HuH-7.5 (cell line): ENCODE data around the gene RNF222.

Experiments used
- DNase-seq: peaks from one replicate; pipeline ENCODE4 v3.0.0; 2011; ENCODE audit warnings: low spot score

RNF222 gene

GRCh38 chr17:8397636-8398035, at the start of gene RNF222:
Gene RNF222 (minus strand): TSS chr17:8397827. CDS start chr17:8393461, 4,366 bp downstream.
- DNase-seq, result no peak

- DNase-seq, result no peak
Observed at GRCh38 chr17:8445536-8445935, 47.9 kb upstream of the RNF222 start.

DNA sequence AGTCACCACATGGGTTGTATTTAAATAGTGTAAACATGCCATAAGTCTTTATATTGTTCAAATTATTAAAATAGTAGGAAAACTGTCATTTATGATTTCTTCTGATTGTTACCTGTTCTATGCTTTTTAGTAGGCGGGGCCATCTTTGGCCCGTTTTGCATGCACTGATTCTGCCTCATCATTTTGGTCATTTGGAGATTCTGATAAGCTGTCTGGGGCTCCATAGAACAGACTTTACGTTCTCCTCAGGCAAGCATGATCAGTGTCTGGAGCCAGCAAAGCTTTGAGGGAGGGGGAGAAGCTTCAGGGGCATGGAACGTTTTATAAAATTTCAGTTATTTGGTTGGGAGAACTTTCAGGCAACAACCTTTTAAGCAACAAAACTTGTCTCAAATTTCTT, 46.9 kb upstream of the RNF222 start:
- DNase-seq, result no peak

GRCh38 chr17:8443756-8444155, 46.1 kb upstream of the RNF222 start:
- DNase-seq, result no peak

- DNase-seq, result no peak
Observed at GRCh38 chr17:8442310-8442709, 44.7 kb upstream of the RNF222 start.

DNA sequence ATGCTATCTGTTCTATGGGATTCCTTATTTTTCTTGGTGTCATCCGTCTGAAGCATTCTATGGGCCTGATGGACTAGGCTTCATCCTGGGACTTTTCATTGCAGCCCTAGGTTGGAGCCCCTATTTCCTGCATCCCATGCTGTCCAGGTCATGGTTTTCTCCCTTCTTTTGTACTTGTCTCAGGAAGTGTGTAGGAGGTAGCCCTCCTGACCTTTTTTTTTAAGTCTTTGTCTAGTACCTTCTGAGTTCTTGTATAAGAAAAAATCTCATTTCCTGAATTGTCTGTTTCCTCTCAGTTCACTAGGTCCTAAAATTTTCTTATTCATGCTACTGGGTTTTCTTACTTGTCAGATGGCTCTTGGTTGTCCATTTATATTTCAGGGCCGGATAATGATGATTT, 44.1 kb upstream of the RNF222 start:
- DNase-seq, result no peak

DNA sequence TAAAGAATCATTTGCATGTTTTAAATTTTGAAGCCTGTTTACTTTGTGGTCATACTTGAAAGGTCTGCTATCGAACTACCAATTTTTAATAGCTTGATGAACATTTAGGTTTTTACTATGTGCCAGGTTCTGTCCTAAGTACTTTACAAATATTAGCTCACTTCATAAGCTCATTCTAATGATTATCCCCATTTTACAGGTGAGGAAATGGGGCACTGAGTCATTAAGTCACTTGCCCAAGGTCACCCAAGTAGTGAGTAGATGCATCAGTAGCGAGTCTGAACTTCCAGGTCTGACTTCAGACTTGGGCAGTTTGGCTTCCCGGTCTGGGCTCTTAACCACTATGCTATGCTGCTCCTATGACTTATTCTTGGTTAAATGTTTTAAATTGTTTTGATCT, 42.1 kb upstream of the RNF222 start:
- no peak for DNase-seq

- no peak for DNase-seq
Observed at GRCh38 chr17:8438441-8438840, 40.8 kb upstream of the RNF222 start.

DNA sequence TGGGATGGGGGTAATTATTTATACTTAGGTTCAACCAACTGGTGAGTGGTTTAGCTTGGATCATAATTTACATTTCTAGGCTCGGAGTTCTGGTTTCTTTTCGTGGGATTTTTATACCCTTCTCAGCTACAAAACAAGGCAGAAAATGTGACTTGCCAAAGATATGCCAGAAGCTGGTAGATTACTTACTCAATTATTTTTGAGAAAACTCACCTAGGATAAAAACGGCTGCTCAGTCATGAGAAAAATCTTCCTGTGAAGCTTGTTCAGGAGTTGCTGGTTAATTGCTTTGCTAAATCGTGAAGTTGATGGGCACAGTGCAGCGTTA, 39.2 kb upstream of the RNF222 start:
- no peak for DNase-seq

DNA sequence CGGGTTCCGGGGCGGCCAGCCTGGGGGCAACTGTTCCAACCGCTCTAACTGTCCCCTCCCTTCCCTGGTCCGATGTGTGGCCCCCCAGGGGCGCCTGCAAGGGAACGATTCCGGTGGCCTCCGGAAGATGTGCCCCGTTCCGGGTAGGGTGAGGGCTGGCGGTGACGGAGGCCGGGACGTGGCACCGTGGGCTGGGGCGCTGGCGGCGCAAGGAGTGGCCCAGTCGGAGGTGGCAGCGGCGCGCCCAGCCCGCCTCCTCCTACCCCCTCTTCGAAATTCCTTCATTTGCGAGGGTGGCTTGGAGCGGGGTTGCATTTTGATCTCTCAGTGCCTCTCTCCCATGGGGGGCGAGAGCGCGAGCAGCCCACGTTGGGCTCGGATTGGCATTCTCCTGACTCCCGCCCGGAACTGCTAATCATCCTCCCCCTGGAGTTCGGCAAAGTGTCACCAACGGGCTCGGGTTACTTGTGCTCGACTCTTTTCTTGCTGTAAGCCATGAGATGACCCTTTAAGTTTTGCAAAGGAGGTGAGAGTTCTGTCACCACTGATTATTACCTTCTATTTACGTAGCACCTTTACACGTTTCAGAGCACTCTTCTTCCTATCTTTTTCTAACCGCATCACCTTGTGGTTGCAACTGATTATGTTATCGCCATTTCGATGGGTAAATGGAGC, 38.7 kb upstream of the RNF222 start:
- peak; percentile 51 for DNase-seq

GRCh38 chr17:8435245-8436168, 37.9 kb upstream of the RNF222 start, which contains the start of gene NDEL1:
Gene NDEL1 (plus strand): TSS chr17:8435884. CDS start chr17:8444272, 8,388 bp downstream.
- DNase-seq, result peak; percentile 93

GRCh38 chr17:8430966-8431365, 33.3 kb upstream of the RNF222 start:
- no peak for DNase-seq

DNA sequence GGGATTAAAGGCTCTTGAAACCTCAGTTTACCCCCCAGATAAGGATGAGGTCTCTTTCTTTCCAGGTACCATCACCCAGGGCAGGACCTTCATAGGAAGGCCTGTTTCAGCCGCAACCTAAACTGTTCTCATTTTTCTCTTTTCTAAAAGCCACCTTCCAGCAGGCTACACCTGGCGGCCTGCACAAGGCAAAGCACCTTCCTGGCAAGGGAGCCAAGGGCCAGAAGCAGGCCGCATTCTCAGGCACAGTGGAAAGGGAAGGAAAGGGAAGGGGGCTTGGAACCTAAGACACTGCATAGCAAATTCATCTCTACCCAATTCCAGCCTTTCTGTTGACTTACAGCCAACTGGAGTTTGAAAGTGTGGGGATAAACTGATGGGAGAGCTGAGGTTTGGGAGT, 29.2 kb upstream of the RNF222 start:
- DNase-seq, result no peak

- DNase-seq, result no peak
Observed at GRCh38 chr17:8426094-8426720, 28.6 kb upstream of the RNF222 start.

GRCh38 chr17:8421571-8421970, 23.9 kb upstream of the RNF222 start:
- DNase-seq, result no peak

- DNase-seq, result peak; percentile 37
Observed at GRCh38 chr17:8420041-8420934, 22.7 kb upstream of the RNF222 start.

DNA sequence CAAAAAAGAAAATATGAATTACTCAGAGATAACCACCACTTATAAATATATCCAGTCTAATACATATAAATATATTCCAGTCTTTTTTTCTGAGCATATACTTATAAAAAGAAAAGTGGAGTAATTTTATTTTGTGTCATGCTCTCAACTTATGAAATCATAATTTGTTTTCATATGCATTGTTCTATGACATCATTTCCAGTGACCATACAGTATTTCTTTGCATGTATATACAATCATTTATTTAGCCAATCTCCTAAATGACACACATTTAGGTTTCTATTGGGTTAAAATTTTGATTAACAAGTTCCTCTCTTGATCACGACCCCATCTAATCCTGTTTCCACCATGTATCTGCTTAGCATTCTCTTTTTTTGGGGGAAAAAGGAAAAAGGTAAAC, 21.7 kb upstream of the RNF222 start:
- DNase-seq, result no peak

DNA sequence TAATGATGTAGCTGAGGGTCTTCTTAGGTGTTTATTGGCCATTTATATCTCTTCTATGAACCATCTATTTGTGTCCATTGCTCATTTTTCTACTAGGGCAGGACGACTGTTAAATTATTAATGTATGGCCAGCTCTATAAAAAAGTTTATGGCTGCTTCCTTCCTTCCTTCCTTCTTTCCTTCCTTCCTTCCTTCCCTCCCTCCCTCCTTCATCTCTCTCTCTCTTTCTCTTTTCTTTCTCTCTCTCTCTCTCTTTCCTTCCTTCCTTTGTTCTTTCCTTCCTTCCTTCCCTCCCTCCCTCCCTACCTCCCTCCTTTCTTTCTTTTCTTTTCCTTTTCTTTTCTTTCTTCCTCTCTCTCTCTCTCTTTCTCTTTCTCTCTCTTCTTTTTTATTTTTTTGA, 20.8 kb upstream of the RNF222 start:
- DNase-seq, result no peak

DNA sequence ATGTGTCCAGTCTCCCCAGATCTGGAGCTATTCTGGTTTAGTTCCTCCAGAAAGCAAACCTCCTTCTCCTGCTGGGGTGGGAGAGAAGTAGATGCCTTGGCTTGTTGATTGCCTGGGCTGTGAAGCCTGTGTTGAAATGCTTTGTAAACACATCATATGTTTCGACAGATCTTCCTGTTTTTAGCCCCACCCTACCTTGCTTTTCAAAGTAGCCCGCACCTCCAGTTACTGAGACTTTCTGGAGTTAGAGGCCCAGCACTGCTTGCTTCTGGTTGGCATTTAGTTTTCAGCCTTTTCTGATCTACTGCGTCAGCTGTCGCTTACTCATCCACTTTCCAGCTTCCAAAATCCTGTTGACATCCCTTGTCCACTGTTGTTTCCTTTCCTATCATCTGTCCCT, 20.2 kb upstream of the RNF222 start:
- no peak for DNase-seq

- DNase-seq, result no peak
Observed at GRCh38 chr17:8413938-8414337, 16.3 kb upstream of the RNF222 start.

DNA sequence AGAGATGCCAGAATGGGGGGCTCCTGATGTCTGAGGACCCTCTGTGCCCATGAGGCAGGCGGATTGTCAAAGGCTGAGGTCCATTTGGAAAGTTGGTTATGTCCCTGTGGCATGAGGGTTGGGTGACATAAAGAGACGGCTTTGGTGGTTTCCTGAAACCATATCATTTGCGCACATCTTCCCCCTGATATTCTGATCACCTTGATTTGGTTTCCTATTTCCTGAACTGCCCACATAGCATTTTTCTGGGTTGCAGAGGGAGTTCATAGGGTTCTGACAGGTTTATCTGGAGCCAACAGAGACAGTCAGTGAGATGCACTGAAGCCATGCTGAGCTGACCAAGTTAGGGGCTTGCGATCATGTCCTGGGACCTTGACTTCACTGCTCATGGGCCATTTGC, 15.7 kb upstream of the RNF222 start:
- no peak for DNase-seq

DNA sequence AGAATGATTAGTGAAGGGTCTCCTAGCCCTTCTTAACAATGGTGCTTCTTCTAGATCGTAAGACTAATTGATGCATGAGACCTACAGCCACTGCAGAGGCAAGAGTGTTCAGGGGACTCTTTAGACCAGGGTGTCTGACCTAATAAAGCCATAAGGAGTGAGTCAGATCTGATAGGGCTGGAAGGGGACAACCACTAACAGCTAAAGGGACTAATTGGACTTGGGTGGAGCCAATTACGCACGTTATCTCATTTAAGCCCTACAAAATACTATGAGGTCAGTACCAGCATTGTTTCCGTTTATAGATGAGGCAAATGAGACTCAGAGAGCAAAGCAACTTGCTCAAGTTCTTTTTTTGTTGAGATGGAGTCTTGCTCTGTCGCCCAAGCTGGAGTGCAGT, 14.5 kb upstream of the RNF222 start:
- DNase-seq, result no peak
